ENCODE results near the gene TESK1.

GRCh38 chr9:35568196-35568595 lies 36.9 kb upstream of the TESK1 start:
- TF ChIP-seq CTCF (IDR thresholded peaks at IDR 0.05) (no peak), IRF1 (CRISPR knock-in tag; IDR thresholded peaks at IDR 0.05) (no peak), ZNF232 (CRISPR knock-in tag; IDR thresholded peaks at IDR 0.05) (no peak), TEAD4 (CRISPR knock-in tag; IDR thresholded peaks at IDR 0.05) (no peak), MAX (CRISPR knock-in tag; IDR thresholded peaks at IDR 0.05) (no peak), E2F1 (CRISPR knock-in tag; IDR thresholded peaks at IDR 0.05) (no peak)
- TF ChIP-seq, protein P1, sequence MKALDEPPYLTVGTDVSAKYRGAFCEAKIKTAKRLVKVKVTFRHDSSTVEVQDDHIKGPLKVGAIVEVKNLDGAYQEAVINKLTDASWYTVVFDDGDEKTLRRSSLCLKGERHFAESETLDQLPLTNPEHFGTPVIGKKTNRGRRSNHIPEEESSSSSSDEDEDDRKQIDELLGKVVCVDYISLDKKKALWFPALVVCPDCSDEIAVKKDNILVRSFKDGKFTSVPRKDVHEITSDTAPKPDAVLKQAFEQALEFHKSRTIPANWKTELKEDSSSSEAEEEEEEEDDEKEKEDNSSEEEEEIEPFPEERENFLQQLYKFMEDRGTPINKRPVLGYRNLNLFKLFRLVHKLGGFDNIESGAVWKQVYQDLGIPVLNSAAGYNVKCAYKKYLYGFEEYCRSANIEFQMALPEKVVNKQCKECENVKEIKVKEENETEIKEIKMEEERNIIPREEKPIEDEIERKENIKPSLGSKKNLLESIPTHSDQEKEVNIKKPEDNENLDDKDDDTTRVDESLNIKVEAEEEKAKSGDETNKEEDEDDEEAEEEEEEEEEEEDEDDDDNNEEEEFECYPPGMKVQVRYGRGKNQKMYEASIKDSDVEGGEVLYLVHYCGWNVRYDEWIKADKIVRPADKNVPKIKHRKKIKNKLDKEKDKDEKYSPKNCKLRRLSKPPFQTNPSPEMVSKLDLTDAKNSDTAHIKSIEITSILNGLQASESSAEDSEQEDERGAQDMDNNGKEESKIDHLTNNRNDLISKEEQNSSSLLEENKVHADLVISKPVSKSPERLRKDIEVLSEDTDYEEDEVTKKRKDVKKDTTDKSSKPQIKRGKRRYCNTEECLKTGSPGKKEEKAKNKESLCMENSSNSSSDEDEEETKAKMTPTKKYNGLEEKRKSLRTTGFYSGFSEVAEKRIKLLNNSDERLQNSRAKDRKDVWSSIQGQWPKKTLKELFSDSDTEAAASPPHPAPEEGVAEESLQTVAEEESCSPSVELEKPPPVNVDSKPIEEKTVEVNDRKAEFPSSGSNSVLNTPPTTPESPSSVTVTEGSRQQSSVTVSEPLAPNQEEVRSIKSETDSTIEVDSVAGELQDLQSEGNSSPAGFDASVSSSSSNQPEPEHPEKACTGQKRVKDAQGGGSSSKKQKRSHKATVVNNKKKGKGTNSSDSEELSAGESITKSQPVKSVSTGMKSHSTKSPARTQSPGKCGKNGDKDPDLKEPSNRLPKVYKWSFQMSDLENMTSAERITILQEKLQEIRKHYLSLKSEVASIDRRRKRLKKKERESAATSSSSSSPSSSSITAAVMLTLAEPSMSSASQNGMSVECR (CRISPR knock-in tag; IDR thresholded peaks at IDR 0.05; ENCODE audit: borderline replicate concordance), result no peak
